Endodermal cell (in vitro differentiated cells): ENCODE data around the gene RFPL3. TPM values are rescaled to one million over a fixed set of nuclear protein-coding genes. Genes with fewer than 3 reads are reported as not detected.

Experiments used
- DNase-seq: peaks from one replicate; pipeline ENCODE4 v3.0.0-alpha.2; 2017
- H3K27ac ChIP-seq: 2 replicates; pipeline ENCODE4 v1.5.1; 2013; ENCODE audit warnings: mild to moderate bottlenecking, low read depth, low read length, moderate library complexity
- H3K27me3 ChIP-seq: 2 replicates; pipeline ENCODE4 v1.6.1; 2013; ENCODE audit warnings: mild to moderate bottlenecking, low read length, moderate library complexity; ENCODE audit not compliant: insufficient read depth, control insufficient read depth, poor library complexity, severe bottlenecking
- H3K36me3 ChIP-seq: 2 replicates; pipeline ENCODE4 v1.7.0; 2013; ENCODE audit warnings: mild to moderate bottlenecking, low read length, moderate library complexity; ENCODE audit not compliant: control insufficient read depth, insufficient read depth
- H3K4me1 ChIP-seq: one replicate; pipeline ENCODE4 v1.7.0; 2013; ENCODE audit warnings: low read length; ENCODE audit not compliant: control insufficient read depth, insufficient read depth
- H3K4me3 ChIP-seq: 2 replicates; pipeline ENCODE4 v1.5.1; 2013; ENCODE audit warnings: mild to moderate bottlenecking, low read length, moderate library complexity
- H3K9ac ChIP-seq: 2 replicates; pipeline ENCODE4 v1.6.1; 2013; ENCODE audit warnings: mild to moderate bottlenecking, low read length, moderate library complexity; ENCODE audit not compliant: poor library complexity, severe bottlenecking; ENCODE audit errors: extremely low read depth
- H3K9me3 ChIP-seq: 2 replicates; pipeline ENCODE4 v1.6.1; 2013; ENCODE audit warnings: mild to moderate bottlenecking, low read length, moderate library complexity; ENCODE audit not compliant: control insufficient read depth
- H3K27ac Mint-ChIP-seq: 2 replicates; pipeline ENCODE4 v1.8.0; 2020; ENCODE audit warnings: mixed read lengths
- H3K27me3 Mint-ChIP-seq: 2 replicates; pipeline ENCODE4 v1.8.0; 2021; ENCODE audit warnings: mild to moderate bottlenecking, mixed read lengths; ENCODE audit not compliant: insufficient read depth
- H3K36me3 Mint-ChIP-seq: 2 replicates; pipeline ENCODE4 v1.8.0; 2020; ENCODE audit warnings: low read depth, mixed read lengths
- H3K4me1 Mint-ChIP-seq: 2 replicates; pipeline ENCODE4 v1.8.0; 2020; ENCODE audit warnings: mixed read lengths
- H3K4me3 Mint-ChIP-seq: 2 replicates; pipeline ENCODE4 v1.8.0; 2020; ENCODE audit warnings: mild to moderate bottlenecking, moderate library complexity, mixed read lengths
- H3K9me3 Mint-ChIP-seq: 2 replicates; pipeline ENCODE4 v1.8.0; 2020; ENCODE audit warnings: mild to moderate bottlenecking, mixed read lengths
- WGBS, 2 experiments: methylation state at CpG; one replicate each; pipeline versions ENCODE4 v1.1.5 to v1.1.7; 2013; ENCODE audit warnings: missing lambda C conversion rate in 2 of 2, mixed read lengths in 1 of 2; ENCODE audit not compliant: insufficient coverage in 1 of 2, insufficient read length in 1 of 2; 5-methylcytosine and 5-hydroxymethylcytosine counted together
- total RNA-seq, 2 donors: library from RNA; stranded (reverse); fragmentation: NEBNext Ultra II Directional in 1 of 2; extraction: Animal tissue kit (Norgen Biotek cat#: 25700) in 1 of 2; gene quantifications; 2 replicates in 1 of 2; 3 replicates in 1 of 2; pipeline ENCODE4 v1.2.1, GENCODE V29; 2021
- TF ChIP-seq, protein P1 (sequence below): fragments of 200-600 bp; sonication (generic); conservative IDR thresholded peaks from 2 replicates; pipeline ENCODE4 v1.5.0; 2021; ENCODE audit warnings: antibody characterized with exemption, mild to moderate bottlenecking

Gene RFPL3
- total RNA-seq, 2 donors from 2014 or later, result not detected

DNA sequence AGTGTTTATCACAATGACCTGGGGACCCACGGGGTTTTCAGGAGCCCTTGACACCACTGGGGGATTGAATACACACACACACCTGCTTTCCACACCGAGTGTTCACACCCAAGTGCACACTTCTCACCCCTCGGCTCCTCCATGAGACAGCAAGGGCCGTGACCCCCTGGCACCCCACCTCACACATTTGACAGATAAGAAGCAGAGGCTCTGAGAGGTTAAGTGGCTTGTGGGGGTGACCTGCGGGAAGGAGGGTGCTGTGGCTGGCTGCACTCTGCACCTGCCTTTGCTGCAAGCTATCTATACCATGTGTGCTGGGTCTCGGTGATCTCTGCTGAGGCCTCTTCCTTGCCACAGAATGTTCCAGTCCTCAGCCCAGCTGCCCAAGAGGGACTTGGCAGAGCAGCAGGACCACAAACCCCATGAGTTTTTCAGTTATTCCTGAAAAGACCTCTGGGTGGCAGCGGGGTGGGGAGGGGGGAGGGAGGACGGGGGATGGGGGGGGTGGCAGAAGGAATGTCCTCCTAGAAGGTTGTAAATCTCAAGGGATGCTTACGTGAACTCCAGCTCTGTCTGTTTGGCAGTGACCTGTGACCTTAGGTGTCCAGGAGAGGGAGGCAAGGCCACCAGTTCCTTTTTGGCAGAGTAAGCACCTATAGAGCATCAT lies 47.9 kb upstream of the RFPL3 start:
- Mint-ChIP-seq H3K9me3 (no peaks in the 10 kb centered on the region), H3K27me3 (no peaks in the 10 kb centered on the region), H3K36me3 (no peaks in the 10 kb centered on the region), H3K4me1 (no peaks in the 10 kb centered on the region), H3K4me3 (no peak overlapping the region), H3K27ac (no peak overlapping the region)
- 74 to 85% methylated on average over 5 to 8 of the region's 9 CpGs for WGBS, 2 experiments
- H3K4me1 ChIP-seq, result no peaks in the 10 kb centered on the region
- no peak overlapping the region for H3K9ac ChIP-seq
- TF ChIP-seq, protein P1, sequence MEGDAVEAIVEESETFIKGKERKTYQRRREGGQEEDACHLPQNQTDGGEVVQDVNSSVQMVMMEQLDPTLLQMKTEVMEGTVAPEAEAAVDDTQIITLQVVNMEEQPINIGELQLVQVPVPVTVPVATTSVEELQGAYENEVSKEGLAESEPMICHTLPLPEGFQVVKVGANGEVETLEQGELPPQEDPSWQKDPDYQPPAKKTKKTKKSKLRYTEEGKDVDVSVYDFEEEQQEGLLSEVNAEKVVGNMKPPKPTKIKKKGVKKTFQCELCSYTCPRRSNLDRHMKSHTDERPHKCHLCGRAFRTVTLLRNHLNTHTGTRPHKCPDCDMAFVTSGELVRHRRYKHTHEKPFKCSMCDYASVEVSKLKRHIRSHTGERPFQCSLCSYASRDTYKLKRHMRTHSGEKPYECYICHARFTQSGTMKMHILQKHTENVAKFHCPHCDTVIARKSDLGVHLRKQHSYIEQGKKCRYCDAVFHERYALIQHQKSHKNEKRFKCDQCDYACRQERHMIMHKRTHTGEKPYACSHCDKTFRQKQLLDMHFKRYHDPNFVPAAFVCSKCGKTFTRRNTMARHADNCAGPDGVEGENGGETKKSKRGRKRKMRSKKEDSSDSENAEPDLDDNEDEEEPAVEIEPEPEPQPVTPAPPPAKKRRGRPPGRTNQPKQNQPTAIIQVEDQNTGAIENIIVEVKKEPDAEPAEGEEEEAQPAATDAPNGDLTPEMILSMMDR, result peak; percentile 29
- DNase-seq, result no peak
- no peaks in the 10 kb centered on the region for H3K9me3 ChIP-seq
- H3K27me3 ChIP-seq, result no peaks in the 10 kb centered on the region
- H3K36me3 ChIP-seq, result no peaks in the 10 kb centered on the region
- no peak overlapping the region for H3K27ac ChIP-seq
- no peak overlapping the region for H3K4me3 ChIP-seq

DNA sequence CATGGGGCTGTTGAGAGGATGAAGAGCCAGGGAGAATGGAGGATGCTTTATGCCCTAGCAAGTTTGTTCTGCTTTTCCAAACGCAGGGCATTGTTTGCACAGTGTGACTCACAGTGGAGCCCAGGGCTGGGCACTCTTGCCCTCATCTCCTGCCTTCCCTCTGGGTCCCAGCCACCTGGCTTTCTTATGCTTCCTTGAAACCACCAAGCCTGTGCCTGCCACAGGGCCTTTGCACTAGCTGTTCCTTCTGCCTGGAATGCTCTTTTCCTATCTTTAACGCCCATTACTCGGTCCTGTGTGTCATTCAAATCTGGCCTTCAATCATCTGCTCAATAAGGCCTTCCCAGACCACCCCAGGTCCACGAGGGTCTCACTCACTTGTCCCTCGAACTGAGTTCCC lies 46.9 kb upstream of the RFPL3 start:
- Mint-ChIP-seq H3K4me3 (no peak overlapping the region), H3K9me3 (no peaks in the 10 kb centered on the region), H3K36me3 (no peaks in the 10 kb centered on the region), H3K27ac (no peak overlapping the region), H3K4me1 (no peaks in the 10 kb centered on the region), H3K27me3 (no peaks in the 10 kb centered on the region)
- TF ChIP-seq, protein P1, result no peak
- Histone ChIP-seq H3K27me3 (no peaks in the 10 kb centered on the region), H3K9me3 (no peaks in the 10 kb centered on the region), H3K9ac (no peak overlapping the region), H3K36me3 (no peaks in the 10 kb centered on the region), H3K4me1 (no peaks in the 10 kb centered on the region), H3K4me3 (no peak overlapping the region), H3K27ac (no peak overlapping the region)
- 92 to 100% methylated on average over 3 to 5 of the region's 5 CpGs for WGBS, 2 experiments
- no peak for DNase-seq

DNA sequence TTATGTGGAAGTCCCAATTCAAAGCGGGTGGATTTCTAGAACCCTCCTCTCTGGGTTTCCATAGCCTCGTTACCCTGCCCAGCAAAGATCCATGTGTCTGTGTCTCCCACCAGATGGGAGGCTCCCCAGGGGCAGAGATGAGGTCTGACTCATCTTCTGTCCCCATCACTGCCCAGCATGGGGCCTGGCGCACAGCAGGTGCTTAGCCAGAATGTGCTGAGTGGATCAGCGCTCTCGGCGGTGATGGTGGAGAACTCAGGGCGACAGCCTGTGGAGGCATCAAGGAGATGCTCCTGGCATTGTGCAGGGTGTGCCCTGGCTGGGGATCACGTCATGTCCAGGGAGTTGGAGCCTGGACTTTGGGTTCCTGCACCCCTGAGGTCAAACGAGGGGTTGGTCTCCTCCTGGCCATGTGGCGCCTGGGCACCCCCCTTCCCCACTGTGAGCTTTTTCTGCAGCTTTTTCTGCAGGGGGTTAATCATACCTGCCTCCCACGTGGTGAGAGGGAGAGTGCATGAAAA lies 46.1 kb upstream of the RFPL3 start:
- Histone ChIP-seq H3K9ac (no peak overlapping the region), H3K4me3 (no peak overlapping the region), H3K4me1 (no peaks in the 10 kb centered on the region), H3K27ac (no peak overlapping the region), H3K9me3 (no peaks in the 10 kb centered on the region), H3K27me3 (no peaks in the 10 kb centered on the region), H3K36me3 (no peaks in the 10 kb centered on the region)
- Mint-ChIP-seq H3K9me3 (no peaks in the 10 kb centered on the region), H3K36me3 (no peaks in the 10 kb centered on the region), H3K4me1 (no peaks in the 10 kb centered on the region), H3K27ac (no peak overlapping the region), H3K4me3 (no peak overlapping the region), H3K27me3 (no peaks in the 10 kb centered on the region)
- WGBS, 2 experiments, result 86 to 97% methylated on average over 3 to 11 of the region's 11 CpGs
- TF ChIP-seq, protein P1, result no peak
- DNase-seq, result no peak
